Heart right ventricle (tissue), 16 donors: ENCODE results near the gene FAM217B. TPM values are rescaled to one million over a fixed set of nuclear protein-coding genes. Genes with fewer than 3 reads are reported as not detected.

ENCODE experiments used
- ATAC-seq, 8 donors: fragments of 200-7000 bp; cut with Tn5 transposase; one replicate each; pipeline ENCODE4 v1.9.1; 2020; ENCODE audit warnings: mild to moderate bottlenecking in 8 of 8, moderate library complexity in 8 of 8, moderate number of reproducible peaks in 1 of 8
- DNase-seq, 2 donors: peaks; one replicate each; pipeline ENCODE4 v3.0.0-alpha.2; 2020
- H3K27ac ChIP-seq, 10 donors: fragments of 200-600 bp; sonication (generic) in 2 of 10; one replicate each; pipeline versions ENCODE4 v1.5.0 to v1.8.0; 2020 to 2022; ENCODE audit warnings: mild to moderate bottlenecking in 3 of 10
- H3K27me3 ChIP-seq, 7 donors: fragments of 200-600 bp; one replicate each; pipeline ENCODE4 v1.8.0; 2021 to 2022; ENCODE audit warnings: mild to moderate bottlenecking in 2 of 7
- H3K36me3 ChIP-seq, 9 donors: fragments of 200-600 bp; sonication (generic) in 1 of 9; one replicate each; pipeline versions ENCODE4 v1.5.0 to v1.8.0; 2020 to 2022; ENCODE audit warnings: mild to moderate bottlenecking in 2 of 9
- H3K4me1 ChIP-seq, 9 donors: fragments of 200-600 bp; sonication (generic) in 1 of 9; one replicate each; pipeline versions ENCODE4 v1.5.0 to v1.8.0; 2020 to 2022; ENCODE audit warnings: mild to moderate bottlenecking in 4 of 9
- H3K4me3 ChIP-seq, 10 donors: fragments of 200-600 bp; sonication (generic) in 2 of 10; one replicate each; pipeline versions ENCODE4 v1.5.0 to v1.8.0; 2020 to 2022; ENCODE audit warnings: mild to moderate bottlenecking in 7 of 10, moderate library complexity in 2 of 10
- H3K9me3 ChIP-seq, 11 donors: fragments of 200-600 bp in 10 of 11; sonication (generic) in 2 of 11; one replicate each; pipeline versions ENCODE4 v1.5.0 to v1.8.0; 2013 to 2022; ENCODE audit warnings: mild to moderate bottlenecking in 2 of 11, control low read depth in 1 of 11, moderate library complexity in 1 of 11
- WGBS, 2 donors: extraction: QIAGEN DNeasy Blood & Tissue Kit; methylation state at CpG; one replicate each; pipeline ENCODE4 v1.1.7; 2013; ENCODE audit warnings: inconsistent platforms in 1 of 2; 5-methylcytosine and 5-hydroxymethylcytosine counted together
- intact Hi-C, 10 donors: fragments of 100-400 bp; cut with DNase I; formaldehyde crosslinking; loops; one replicate each; pipeline versions ENCODE4 v1.11.1 to v1.14.2; 2022
- polyA plus RNA-seq, 2 donors: library from polyadenylated mRNA; stranded (reverse); fragments of 200-250 nt; gene quantifications; one replicate each; pipeline ENCODE4 v1.2.3, GENCODE V29; 2013
- total RNA-seq, 10 donors: library from RNA; stranded (reverse); fragmentation: NEBNext Ultra II Directional in 3 of 10; extraction: Animal tissue kit (Norgen Biotek cat#: 25700) in 3 of 10; gene quantifications; one replicate each; pipeline versions ENCODE4 v1.2.1 to v1.2.4, GENCODE V29; 2021 to 2023
- TF ChIP-seq, protein P1 (sequence below), 9 donors: fragments of 200-600 bp; sonication (generic) in 2 of 9; IDR thresholded peaks; one replicate each; pipeline versions ENCODE4 v1.5.0 to v1.8.0; 2021 to 2022; ENCODE audit warnings: antibody characterized with exemption in 9 of 9, mild to moderate bottlenecking in 5 of 9, moderate library complexity in 1 of 9
- donor health status: Arrhythmogenic right ventricular cardiomyopathy.
- donor health status: ischemic (EF 13 %, LVEDD 7.1; RV severe dilation, severe dysfunction).
- donor health status: healthy with polysubstance abuse.
- donor health status: DM: no; HTN: yes; CAD: no.
- donor health status: DM: no; HTN: no; CAD: no.
- donor health status: ischemic (EF 25% LVEDD 6.9; RV normal size, moderate dysfunction).
- donor health status: ischemic (EF 25% LVEDD 5.7; RV mildly dilated, moderate dysfunction).
- donor health status: healthy.
- donor health status: DM: yes; HTN: yes; CAD: no.
- donor health status: Ischemic cardiomyopathy.
- donor health status: ischemic (EF 35%, LVEDD 5.7; RV mildly dilated, moderate dysfunction).
- donor health status: nonischemic (EF 11% LVEDD 7.7; RV severe dilation, severe dysfunction).
- donor health status: DM: yes; HTN: yes; CAD: no.
- donor health status: PGD.
- donor health status: ischemic (EF 29% LVEDD 5.4; RV normal size, mild dysfunction).
- donor health status: nonischemic (EF 23%, LVEDD 6.1; RV moderate dilation, normal function).

FAM217B gene
- total and polyA plus RNA-seq, 12 donors: 2.4 to 38.3 (median 27.2) TPM

DNA sequence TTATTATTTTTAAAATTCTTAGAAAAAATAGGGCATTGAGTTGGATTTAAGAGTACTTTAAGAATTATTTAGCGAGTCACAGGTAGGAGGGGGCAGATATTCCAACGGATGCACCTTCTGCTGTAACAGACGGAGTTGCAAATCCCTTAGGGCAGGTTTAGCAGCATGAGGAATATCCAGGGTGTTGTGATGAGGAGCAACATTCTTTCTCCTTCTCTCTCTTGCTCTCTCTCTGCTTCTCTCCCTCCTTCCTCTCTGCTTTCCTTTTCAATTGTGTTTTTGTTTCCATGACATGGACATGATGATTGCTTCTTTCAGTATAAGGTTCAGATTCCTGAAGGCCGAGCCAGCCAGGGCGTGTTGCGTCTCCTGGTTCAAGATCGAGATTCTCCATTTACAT, 46.9 kb downstream of the FAM217B start:
- ATAC-seq (no peak), DNase-seq (no peak)
- Histone ChIP-seq H3K9me3 (no peaks in the 10 kb centered on the region), H3K4me1 (peaks cover 0 to 29% (median 0%) of the 10 kb centered on the region in 9 donors), H3K27ac (no peak overlapping the region), H3K4me3 (no peak overlapping the region), H3K36me3 (no peaks in the 10 kb centered on the region), H3K27me3 (no peaks in the 10 kb centered on the region)
- TF ChIP-seq, protein P1, sequence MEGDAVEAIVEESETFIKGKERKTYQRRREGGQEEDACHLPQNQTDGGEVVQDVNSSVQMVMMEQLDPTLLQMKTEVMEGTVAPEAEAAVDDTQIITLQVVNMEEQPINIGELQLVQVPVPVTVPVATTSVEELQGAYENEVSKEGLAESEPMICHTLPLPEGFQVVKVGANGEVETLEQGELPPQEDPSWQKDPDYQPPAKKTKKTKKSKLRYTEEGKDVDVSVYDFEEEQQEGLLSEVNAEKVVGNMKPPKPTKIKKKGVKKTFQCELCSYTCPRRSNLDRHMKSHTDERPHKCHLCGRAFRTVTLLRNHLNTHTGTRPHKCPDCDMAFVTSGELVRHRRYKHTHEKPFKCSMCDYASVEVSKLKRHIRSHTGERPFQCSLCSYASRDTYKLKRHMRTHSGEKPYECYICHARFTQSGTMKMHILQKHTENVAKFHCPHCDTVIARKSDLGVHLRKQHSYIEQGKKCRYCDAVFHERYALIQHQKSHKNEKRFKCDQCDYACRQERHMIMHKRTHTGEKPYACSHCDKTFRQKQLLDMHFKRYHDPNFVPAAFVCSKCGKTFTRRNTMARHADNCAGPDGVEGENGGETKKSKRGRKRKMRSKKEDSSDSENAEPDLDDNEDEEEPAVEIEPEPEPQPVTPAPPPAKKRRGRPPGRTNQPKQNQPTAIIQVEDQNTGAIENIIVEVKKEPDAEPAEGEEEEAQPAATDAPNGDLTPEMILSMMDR (IDR thresholded peaks at IDR 0.05): no peak
- WGBS, 2 donors: 83 to 85% methylated on average over 7 of the region's 7 CpGs
- intact Hi-C loops: loop anchor here in 1 of 10 donors (10.0 kb wide), 1 partner anchor 68 kb away; no protein-coding TSS in a partner anchor

DNA sequence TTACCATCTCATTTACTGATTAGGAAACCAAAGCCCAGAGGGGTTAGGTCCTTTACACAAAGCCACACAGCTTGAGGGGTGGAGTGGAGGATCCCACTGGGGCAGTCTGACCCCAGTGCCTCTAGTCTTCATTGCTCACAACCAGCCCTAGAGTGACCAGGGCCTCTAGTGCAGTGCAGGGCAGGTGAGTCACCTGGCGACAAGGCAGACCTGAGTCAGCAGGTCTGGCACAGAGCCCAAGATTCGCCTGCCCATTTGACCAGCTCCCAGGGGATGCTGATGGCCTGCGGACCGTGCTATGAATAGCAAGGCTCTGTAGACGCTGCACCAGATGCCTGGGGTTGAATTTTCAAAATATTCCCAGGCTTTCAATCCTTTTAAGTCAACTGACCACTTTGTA, 48.0 kb downstream of the FAM217B start:
- no peak overlapping the region for H3K4me3 ChIP-seq
- intact Hi-C loops: loop anchor here in 1 of 10 donors (10.0 kb wide), 1 partner anchor 67 kb away; no protein-coding TSS in a partner anchor
- H3K36me3 ChIP-seq: no peaks in the 10 kb centered on the region
- ATAC-seq (peak in 2 of 8 donors; percentile 30 to 37), DNase-seq (no peak)
- H3K27me3 ChIP-seq: no peaks in the 10 kb centered on the region
- TF ChIP-seq, protein P1 (IDR thresholded peaks at IDR 0.05): no peak
- WGBS, 2 donors: 52 to 61% methylated on average over 5 of the region's 5 CpGs
- no peaks in the 10 kb centered on the region for H3K9me3 ChIP-seq
- H3K27ac ChIP-seq: no peak overlapping the region
- H3K4me1 ChIP-seq: peaks cover 0 to 29% (median 0%) of the 10 kb centered on the region in 9 donors

DNA sequence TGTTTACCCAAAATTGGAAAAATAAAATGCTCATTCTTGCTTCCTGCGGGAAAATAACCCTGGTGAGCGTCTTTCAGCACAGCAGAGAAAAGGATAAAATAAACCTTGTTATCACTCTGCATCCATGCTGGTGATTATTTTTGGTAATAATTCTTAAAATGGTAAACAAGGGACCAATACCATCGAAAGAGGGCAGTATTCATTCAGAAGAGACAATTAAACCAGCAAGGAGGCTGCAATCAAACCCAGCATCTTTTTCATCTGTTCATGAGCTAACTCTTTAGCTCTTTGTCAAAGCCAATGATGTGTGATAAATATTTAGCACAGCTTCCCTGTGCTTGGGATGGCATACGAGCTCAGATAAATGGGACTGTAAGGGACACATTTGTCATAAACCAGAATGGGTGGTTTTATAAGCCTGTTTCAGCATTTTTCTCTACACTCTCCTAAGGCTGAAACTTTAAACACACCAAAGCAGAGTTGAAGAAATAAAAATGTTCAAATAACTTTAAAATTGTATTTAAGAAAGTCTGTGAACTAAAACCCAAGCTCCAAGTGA, 52.4 kb downstream of the FAM217B start:
- DNase-seq (no peak), ATAC-seq (no peak)
- no peaks in the 10 kb centered on the region for H3K36me3 ChIP-seq
- peaks cover 3 to 27% (median 14%) of the 10 kb centered on the region in 9 donors for H3K4me1 ChIP-seq
- H3K27me3 ChIP-seq: no peaks in the 10 kb centered on the region
- TF ChIP-seq, protein P1 (IDR thresholded peaks at IDR 0.05): no peak
- no peaks in the 10 kb centered on the region for H3K9me3 ChIP-seq
- intact Hi-C loops: no loop called here
- H3K27ac ChIP-seq: no peak overlapping the region
- no peak overlapping the region for H3K4me3 ChIP-seq
- 77 to 84% methylated on average over 4 of the region's 4 CpGs for WGBS, 2 donors

DNA sequence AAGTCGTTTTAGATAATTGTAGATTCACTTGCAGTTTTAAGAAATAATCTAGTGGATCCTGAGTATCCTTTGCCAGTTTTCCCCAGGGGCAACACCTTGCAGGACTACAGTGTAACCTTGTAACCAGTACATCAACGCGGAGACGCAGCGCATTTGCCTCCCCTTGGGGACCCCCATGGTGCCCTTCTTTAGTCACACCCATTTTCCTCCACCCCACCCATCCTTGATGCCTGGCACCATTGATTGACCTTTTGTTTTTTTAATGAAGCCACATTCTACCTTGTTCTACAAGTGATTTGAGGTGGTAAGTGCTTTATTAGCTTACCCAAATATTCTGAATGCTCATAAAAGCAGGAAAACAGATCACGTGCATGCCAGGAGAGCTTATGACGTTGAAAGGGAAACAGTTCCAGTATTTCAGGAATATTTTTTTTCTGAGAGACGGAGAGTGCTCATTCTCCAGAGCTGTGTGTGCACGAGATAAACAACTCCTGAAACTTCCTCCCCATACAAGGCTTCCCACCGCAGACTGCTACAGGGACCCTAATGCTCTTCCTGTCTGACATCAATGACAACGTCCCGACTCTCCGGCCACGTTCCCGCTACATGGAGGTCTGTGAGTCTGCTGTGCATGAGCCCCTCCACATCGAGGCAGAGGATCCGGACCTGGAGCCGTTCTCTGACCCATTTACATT, 53.7 kb downstream of the FAM217B start:
- peak overlapping the region in 6 of 10 donors; percentile 3 to 30 (median 12) for H3K4me3 ChIP-seq
- DNase-seq (no peak), ATAC-seq (peak in 4 of 8 donors; percentile 28 to 57 (median 36))
- 36 to 52% methylated on average over 18 of the region's 18 CpGs for WGBS, 2 donors
- H3K27me3 ChIP-seq: no peaks in the 10 kb centered on the region
- intact Hi-C loops: no loop called here
- H3K4me1 ChIP-seq: peaks cover 3 to 25% (median 14%) of the 10 kb centered on the region in 9 donors
- TF ChIP-seq, protein P1 (IDR thresholded peaks at IDR 0.05): no peak
- peaks cover 0 to 3% (median 0%) of the 10 kb centered on the region in 9 donors for H3K36me3 ChIP-seq
- H3K27ac ChIP-seq: no peak overlapping the region
- H3K9me3 ChIP-seq: no peaks in the 10 kb centered on the region
